C4-2B (cell line): Measurements from ENCODE around the gene ALAS1.
"Not testable (repeated sequence)": the region's sequence is repeated elsewhere in the genome, so short reads cannot be mapped to it uniquely, and the experiment has no call there.

Source experiments
- ZFX ChIP-seq: fragments of 450-650 bp; IDR thresholded peaks from 2 replicates; pipeline ENCODE4 v1.6.1; 2017
- TF ChIP-seq, protein P1 (sequence below): fragments of 450-650 bp; conservative IDR thresholded peaks from 2 replicates; pipeline ENCODE4 v1.5.1; 2017; ENCODE audit warnings: mild to moderate bottlenecking

DNA sequence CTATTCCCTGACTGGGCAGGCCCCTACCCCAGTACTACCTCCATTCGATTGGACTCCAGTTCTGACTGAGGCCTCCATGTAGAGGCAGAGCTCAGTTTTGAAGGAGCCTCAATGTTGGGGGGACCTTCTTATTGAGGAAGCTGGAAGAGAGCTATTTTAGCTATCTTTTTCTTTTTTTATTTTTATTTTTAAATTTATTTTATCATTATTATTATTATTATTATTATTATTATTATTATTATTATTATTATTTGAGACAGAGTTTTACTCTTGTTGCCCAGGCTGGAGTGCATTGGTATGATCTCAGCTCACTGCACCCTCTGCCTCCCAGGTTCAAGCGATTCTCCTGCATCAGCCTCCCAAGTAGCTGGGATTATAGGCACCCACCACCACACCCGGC, 27.7 kb upstream of the ALAS1 start:
- TF ChIP-seq, protein P1, sequence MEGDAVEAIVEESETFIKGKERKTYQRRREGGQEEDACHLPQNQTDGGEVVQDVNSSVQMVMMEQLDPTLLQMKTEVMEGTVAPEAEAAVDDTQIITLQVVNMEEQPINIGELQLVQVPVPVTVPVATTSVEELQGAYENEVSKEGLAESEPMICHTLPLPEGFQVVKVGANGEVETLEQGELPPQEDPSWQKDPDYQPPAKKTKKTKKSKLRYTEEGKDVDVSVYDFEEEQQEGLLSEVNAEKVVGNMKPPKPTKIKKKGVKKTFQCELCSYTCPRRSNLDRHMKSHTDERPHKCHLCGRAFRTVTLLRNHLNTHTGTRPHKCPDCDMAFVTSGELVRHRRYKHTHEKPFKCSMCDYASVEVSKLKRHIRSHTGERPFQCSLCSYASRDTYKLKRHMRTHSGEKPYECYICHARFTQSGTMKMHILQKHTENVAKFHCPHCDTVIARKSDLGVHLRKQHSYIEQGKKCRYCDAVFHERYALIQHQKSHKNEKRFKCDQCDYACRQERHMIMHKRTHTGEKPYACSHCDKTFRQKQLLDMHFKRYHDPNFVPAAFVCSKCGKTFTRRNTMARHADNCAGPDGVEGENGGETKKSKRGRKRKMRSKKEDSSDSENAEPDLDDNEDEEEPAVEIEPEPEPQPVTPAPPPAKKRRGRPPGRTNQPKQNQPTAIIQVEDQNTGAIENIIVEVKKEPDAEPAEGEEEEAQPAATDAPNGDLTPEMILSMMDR, result not testable (repeated sequence)
- TF ChIP-seq ZFX, result not testable (repeated sequence)
